AG09319 (cell line): Measurements from ENCODE around the gene PRKG1.

Source experiments
- DNase-seq: peaks from one replicate; pipeline ENCODE4 v3.0.0-alpha.2; 2010; ENCODE audit warnings: low read depth; ENCODE audit errors: extremely low read depth
- TF ChIP-seq, protein P1 (sequence below): IDR thresholded peaks from 2 replicates; pipeline ENCODE4 v1.5.1; 2011; ENCODE audit warnings: low read depth, mild to moderate bottlenecking, inconsistent platforms, low read length, moderate library complexity

PRKG1 gene

DNA sequence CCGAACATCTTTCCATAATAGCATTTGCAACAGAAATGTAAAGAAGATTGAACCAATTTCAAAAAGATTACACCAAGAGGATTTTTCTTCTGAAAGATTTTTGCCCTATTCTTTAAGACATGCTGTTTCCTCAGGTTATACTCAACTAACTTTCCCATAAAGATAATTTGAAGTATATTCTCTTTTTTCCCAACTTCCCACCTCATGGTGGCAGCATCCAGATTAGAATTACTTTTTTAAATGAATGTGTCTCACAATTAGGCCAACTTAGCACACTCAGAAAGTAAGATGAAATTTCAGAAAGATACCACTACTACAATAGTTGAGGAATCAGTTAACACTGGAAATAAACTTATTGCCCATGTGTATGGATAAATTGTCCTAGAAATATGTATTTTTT is 803.3 kb downstream of the PRKG1 start:
- no peak for DNase-seq
- TF ChIP-seq, protein P1, sequence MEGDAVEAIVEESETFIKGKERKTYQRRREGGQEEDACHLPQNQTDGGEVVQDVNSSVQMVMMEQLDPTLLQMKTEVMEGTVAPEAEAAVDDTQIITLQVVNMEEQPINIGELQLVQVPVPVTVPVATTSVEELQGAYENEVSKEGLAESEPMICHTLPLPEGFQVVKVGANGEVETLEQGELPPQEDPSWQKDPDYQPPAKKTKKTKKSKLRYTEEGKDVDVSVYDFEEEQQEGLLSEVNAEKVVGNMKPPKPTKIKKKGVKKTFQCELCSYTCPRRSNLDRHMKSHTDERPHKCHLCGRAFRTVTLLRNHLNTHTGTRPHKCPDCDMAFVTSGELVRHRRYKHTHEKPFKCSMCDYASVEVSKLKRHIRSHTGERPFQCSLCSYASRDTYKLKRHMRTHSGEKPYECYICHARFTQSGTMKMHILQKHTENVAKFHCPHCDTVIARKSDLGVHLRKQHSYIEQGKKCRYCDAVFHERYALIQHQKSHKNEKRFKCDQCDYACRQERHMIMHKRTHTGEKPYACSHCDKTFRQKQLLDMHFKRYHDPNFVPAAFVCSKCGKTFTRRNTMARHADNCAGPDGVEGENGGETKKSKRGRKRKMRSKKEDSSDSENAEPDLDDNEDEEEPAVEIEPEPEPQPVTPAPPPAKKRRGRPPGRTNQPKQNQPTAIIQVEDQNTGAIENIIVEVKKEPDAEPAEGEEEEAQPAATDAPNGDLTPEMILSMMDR, result no peak

DNA sequence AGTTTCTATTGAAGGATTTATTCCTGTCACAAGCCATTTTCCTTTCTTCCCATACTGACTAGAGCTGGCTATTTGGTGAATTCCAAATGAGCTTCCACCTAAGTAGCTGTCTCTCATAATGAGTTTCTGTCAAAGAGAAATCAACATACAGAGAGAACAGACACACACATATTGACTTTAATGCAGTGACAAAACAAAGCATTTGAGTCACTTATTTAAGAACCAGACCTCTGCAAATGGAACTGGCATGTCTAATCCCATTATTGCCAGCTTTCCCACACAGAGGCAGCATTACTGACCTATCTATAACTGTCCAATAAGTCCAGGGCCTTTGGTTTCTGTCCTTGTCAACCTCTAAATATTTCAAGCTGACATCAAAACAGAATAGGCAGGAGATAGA is 804.4 kb downstream of the PRKG1 start:
- no peak for DNase-seq
- TF ChIP-seq, protein P1, result no peak

DNA sequence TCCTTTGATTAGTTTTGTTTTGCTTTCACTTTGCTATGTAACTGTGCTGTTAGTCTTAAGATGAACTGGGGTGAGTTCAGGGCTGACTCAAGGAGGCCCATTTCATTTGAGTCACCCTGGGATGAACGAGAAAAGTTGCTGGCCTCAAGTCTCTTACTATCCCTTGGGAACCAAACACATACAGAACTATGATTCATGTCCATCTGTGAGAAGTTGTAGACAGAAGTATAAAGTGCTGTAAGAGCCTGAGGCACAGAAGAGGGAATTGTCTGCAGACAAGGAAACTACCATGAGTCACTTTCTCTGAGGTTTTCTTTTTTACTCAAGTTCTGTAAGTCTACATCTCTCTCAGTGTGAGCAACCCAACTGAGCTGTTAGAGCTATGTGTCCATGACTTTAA is 805.0 kb downstream of the PRKG1 start:
- TF ChIP-seq, protein P1, result no peak
- DNase-seq, result peak; percentile 93

DNA sequence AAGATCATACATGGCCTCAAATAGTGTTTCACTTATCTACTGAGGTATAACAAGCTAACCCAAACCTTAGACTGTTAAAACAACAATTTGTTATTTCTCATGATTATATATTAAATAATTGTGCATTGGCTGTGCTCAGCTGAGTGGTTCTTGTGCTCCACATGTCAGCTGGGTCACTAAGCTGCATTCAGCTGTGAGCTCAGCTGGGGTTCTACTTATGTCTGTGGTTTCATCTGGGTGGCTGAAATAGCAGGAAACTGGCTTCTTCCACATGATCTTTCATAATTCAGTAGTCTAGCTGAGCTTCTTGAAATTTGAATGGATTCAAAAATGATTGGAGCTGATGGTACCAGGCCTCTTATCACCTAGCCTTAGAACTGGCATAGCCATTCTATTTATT is 806.9 kb downstream of the PRKG1 start:
- TF ChIP-seq, protein P1, result no peak
- no peak for DNase-seq

DNA sequence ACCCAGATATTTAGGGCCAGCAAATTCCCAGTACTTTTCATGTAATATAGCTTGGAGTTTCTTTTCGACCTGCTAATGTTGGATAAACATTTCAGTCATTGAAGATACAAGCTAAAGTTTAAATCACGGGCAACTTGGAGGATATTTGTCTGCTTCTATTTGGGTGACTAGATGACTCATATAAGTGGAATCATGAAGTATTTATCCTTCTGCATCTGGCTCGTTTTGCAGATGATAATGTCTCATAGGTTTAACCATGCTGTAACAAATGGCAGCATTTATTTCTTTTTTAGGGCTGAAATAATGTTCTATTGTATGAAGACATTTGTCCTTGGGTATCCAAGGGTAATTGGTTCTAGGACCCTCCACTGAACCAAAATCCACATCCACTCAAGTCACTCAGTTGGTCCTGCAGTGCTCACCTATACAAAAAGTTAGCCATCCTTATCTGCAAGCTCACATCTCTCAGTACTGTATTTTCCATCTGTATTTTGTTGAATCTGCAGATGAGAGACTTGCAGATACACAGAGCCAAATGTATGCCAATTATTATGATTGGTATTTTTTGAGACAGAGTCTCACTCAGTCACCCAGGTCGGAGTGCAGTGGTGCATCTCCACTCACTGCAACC is 812.3 kb downstream of the PRKG1 start:
- peak; percentile 23 for DNase-seq
- TF ChIP-seq, protein P1, result no peak

DNA sequence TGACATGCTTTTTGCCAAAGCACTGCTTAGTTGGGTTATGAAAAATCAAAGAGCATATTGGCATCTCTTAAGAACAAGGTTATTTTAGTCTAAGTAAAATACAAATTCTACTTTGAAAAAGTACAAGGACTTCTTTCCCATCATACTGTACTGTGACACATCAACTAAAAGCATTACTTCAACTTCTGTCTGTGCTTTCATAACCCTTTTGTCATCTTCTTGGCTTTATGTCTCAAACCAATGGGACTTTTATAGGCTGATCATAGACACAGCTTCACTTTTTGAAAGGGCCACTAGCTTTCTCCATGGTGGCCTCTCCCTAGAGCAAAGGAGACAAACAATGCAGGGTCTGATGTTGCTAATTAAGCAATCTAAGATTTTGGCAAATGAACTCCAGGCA is 814.0 kb downstream of the PRKG1 start:
- no peak for DNase-seq

DNA sequence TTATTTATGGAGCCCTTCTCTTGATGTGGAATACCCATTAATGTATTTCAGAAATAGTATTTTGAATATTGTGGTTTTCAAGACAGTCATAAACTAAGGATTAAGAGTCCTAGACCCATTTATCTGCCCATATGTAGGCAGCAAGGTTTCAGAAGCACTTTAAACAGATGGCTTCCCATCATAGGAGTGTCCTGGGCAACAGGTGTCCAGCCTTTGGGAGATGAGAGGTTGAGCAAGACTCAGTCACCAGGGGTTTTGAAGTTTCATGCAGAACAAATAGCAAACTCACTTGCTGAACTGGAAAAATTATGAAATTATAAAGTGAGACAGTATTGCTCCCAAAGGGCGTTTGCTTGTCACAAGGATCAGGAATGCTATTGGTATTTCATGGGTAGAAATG is 818.0 kb downstream of the PRKG1 start:
- DNase-seq, result no peak
- TF ChIP-seq, protein P1, result no peak

More for the DNA sequence above, 814.0 kb downstream of the PRKG1 start:
- TF ChIP-seq, protein P1, result no peak
